Measurements from ENCODE around the gene HIPK3. TPM values are rescaled to one million over a fixed set of nuclear protein-coding genes. Genes with fewer than 3 reads are reported as not detected.

Gene HIPK3
- total and polyA plus RNA-seq, 9 of the 15 experiments (the other 6 are each of a cell fraction or from before 2014, with no cell fraction given), result 2.3 to 19.6 (median 7.5) TPM

- TF ChIP-seq ZBTB49 (CRISPR knock-in tag; IDR thresholded peaks at IDR 0.05; ENCODE audit: borderline replicate concordance) (no peak), ZMIZ1 (IDR thresholded peaks at IDR 0.05; ENCODE audit: low read depth in 2 of 2, low read length in 2 of 2) (0 out of 4 replicates have a peak, but pooled peaks of 1 of the 2 experiments have one; percentile 8), NFRKB (IDR thresholded peaks at IDR 0.05; ENCODE audit: low read depth) (peak; percentile 82), FOXJ3 (CRISPR knock-in tag; IDR thresholded peaks at IDR 0.05) (no peak), HNRNPH1 (optimal IDR thresholded peaks at IDR 0.05; ENCODE audit: low read depth, low read length) (no peak), ZNF140 (CRISPR knock-in tag; IDR thresholded peaks at IDR 0.05) (no peak), EHMT2 (IDR thresholded peaks at IDR 0.05) (no peak), HMGXB4 (CRISPR knock-in tag; IDR thresholded peaks at IDR 0.05) (peak; percentile 73), ZNF695 (CRISPR knock-in tag; IDR thresholded peaks at IDR 0.05) (no peak), GATAD2A (IDR thresholded peaks at IDR 0.05) (no peak), ZBTB8A (IDR thresholded peaks at IDR 0.05; ENCODE audit: partially characterized antibody) (no peak), PRMT5 (CRISPR knock-in tag; IDR thresholded peaks at IDR 0.05) (peak; percentile 14; the same call in 1 of the 2 replicates), ZC3H11A (IDR thresholded peaks at IDR 0.05; ENCODE audit: low read depth, low read length) (no peak), GTF2B (IDR thresholded peaks at IDR 0.05; ENCODE audit: extremely low read depth, insufficient read length) (no peak), MCM2 (IDR thresholded peaks at IDR 0.05; ENCODE audit: low read depth) (no peak), GTF3C2 (IDR thresholded peaks at IDR 0.05; ENCODE audit: borderline replicate concordance, extremely low read depth, insufficient read length) (no peak)
Observed at GRCh38 chr11:33257160-33257896, at the start of gene HIPK3 (continued).
